ENCODE data around the gene C22orf39. TPM values are rescaled to one million over a fixed set of nuclear protein-coding genes. Genes with fewer than 3 reads are reported as not detected.
A peak's percentile ranks its signal among the peaks of the same experiment; 100 is the strongest.

C22orf39 gene
- total RNA-seq, 4 donors from 2014 or later, result 66.9 to 90.0 (median 83.1) TPM

DNA sequence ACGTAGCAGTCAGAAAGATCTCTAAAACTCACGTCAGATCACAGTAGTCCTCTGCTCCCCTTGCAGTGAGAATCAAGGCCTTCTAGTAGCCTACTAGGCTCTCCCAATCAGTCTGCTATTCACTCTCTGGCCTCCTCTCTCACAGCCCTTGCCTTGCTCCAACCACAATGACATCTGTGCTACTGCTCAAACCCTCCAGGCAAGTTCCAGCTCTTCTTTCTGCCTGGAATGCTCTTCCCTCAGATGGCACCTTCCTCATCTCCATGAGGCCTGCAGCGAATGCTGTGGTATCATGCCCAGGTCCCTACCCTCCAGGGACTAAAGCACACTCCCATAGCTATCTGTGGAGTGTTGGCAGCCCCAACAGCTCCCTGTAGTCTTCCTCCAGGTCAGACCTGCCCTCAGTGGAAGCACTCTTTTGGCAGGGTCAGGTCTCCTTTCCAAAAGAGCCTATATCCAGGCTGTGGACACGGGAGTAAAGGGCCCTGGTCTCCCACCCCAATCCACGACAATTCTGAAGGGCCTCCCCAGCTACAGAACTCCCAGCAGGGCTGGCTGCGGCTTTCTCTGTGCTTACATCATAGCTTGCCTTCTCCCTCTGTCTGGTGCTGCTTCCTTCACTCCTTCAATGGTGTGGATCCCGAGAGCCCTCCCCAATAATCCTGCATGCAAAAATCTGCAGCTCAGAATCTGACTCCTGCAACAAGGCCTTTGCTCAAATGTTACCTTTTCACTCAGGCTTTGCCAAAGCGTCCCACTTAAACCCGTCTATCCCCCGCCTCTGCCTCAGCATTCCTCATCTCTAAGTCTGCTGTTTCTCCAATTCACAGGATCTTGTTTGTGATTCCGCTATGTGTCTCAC, 24.8 kb downstream of the C22orf39 start:
- H3K27me3 ChIP-seq, result no peaks in the 10 kb centered on the region
- H3K36me3 ChIP-seq, result no peaks in the 10 kb centered on the region
- TF ChIP-seq, protein P1, sequence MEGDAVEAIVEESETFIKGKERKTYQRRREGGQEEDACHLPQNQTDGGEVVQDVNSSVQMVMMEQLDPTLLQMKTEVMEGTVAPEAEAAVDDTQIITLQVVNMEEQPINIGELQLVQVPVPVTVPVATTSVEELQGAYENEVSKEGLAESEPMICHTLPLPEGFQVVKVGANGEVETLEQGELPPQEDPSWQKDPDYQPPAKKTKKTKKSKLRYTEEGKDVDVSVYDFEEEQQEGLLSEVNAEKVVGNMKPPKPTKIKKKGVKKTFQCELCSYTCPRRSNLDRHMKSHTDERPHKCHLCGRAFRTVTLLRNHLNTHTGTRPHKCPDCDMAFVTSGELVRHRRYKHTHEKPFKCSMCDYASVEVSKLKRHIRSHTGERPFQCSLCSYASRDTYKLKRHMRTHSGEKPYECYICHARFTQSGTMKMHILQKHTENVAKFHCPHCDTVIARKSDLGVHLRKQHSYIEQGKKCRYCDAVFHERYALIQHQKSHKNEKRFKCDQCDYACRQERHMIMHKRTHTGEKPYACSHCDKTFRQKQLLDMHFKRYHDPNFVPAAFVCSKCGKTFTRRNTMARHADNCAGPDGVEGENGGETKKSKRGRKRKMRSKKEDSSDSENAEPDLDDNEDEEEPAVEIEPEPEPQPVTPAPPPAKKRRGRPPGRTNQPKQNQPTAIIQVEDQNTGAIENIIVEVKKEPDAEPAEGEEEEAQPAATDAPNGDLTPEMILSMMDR (IDR thresholded peaks at IDR 0.05), result no peak
- no peak for TF ChIP-seq POLR2A (IDR thresholded peaks at IDR 0.05)
- intact Hi-C loops (cut with DNase I), result no loop called here
- 43 to 45% methylated on average over 11 of the region's 11 CpGs for WGBS, 2 donors
- peaks cover 77 to 82% of the 10 kb centered on the region in 2 donors for H3K4me1 ChIP-seq
- no peaks in the 10 kb centered on the region for H3K9me3 ChIP-seq
- peak overlapping the region; percentile 38 to 91 (median 82) for H3K27ac ChIP-seq
- H3K4me3 ChIP-seq (replicated peaks in 1 of 3), result no peak overlapping the region
- DNase-seq, result no peak

- intact Hi-C loops (cut with DNase I), result no loop called here
- no peaks in the 10 kb centered on the region for H3K36me3 ChIP-seq
- no peaks in the 10 kb centered on the region for H3K9me3 ChIP-seq
- 91 to 92% methylated on average over 6 of the region's 6 CpGs for WGBS, 2 donors
- peaks cover 70 to 77% of the 10 kb centered on the region in 2 donors for H3K4me1 ChIP-seq
- no peak for DNase-seq
- peak overlapping the region in 2 of 3 donors; percentile 3 to 91 for H3K27ac ChIP-seq
- no peak overlapping the region for H3K4me3 ChIP-seq (replicated peaks in 1 of 3)
- no peaks in the 10 kb centered on the region for H3K27me3 ChIP-seq
- no peak for TF ChIP-seq POLR2A (IDR thresholded peaks at IDR 0.05)
- TF ChIP-seq, protein P1 (IDR thresholded peaks at IDR 0.05), result no peak
These were observed 27.2 kb downstream of the C22orf39 start for GRCh38 chr22:19420321-19420720.

- H3K27me3 ChIP-seq, result no peaks in the 10 kb centered on the region
- H3K4me1 ChIP-seq, result peaks cover 68 to 79% of the 10 kb centered on the region in 2 donors
- H3K9me3 ChIP-seq, result no peaks in the 10 kb centered on the region
- 78 to 86% methylated on average over 5 of the region's 5 CpGs for WGBS, 2 donors
- no peak for DNase-seq
- H3K36me3 ChIP-seq, result no peaks in the 10 kb centered on the region
- no peak overlapping the region for H3K4me3 ChIP-seq (replicated peaks in 1 of 3)
- no peak for TF ChIP-seq POLR2A (IDR thresholded peaks at IDR 0.05)
- TF ChIP-seq, protein P1 (IDR thresholded peaks at IDR 0.05), result no peak
- intact Hi-C loops (cut with DNase I), result no loop called here
- peak overlapping the region in 2 of 3 donors; percentile 8 to 49 for H3K27ac ChIP-seq
These were observed 27.9 kb downstream of the C22orf39 start for GRCh38 chr22:19419464-19420178.

- intact Hi-C loops (cut with DNase I), result no loop called here
- Histone ChIP-seq H3K4me3 (replicated peaks in 1 of 3) (no peak overlapping the region), H3K36me3 (no peaks in the 10 kb centered on the region), H3K27ac (peak overlapping the region in 2 of 3 donors; percentile 8 to 49), H3K27me3 (no peaks in the 10 kb centered on the region), H3K9me3 (no peaks in the 10 kb centered on the region), H3K4me1 (peaks cover 68 to 79% of the 10 kb centered on the region in 2 donors)
- DNase-seq, result no peak
- 78 to 79% methylated on average over 5 of the region's 5 CpGs for WGBS, 2 donors
- TF ChIP-seq, protein P1 (IDR thresholded peaks at IDR 0.05), result no peak
- TF ChIP-seq POLR2A (IDR thresholded peaks at IDR 0.05), result no peak
These were observed 28.4 kb downstream of the C22orf39 start for GRCh38 chr22:19419086-19419463.

All from thyroid gland (tissue), 4 donors.